ENCODE results near the gene DNAJC25. TPM values are rescaled to one million over a fixed set of nuclear protein-coding genes. Genes with fewer than 3 reads are reported as not detected.
"Not testable (repeated sequence)": the region's sequence is repeated elsewhere in the genome, so short reads cannot be mapped to it uniquely, and the experiment has no call there.

The DNAJC25 gene
- total RNA-seq, 1 donor from 2014 or later: 5.0 TPM

- DNase-seq (ENCODE audit: low spot score): peak; percentile 84
- intact Hi-C loops (cut with DNase I): loop anchor here (2.0 kb wide), 1 partner anchor 30 kb away; the partner anchor contains the start of gene DNAJC25
Observed at GRCh38 chr9:111661150-111661801, 30.1 kb downstream of the DNAJC25 start, which contains the start of gene GNG10. Gene GNG10, plus strand, starts transcription at chr9:111661605. Its CDS starts 30 bp downstream, at chr9:111661635.

GRCh38 chr9:111661802-111662521 is 30.8 kb downstream of the DNAJC25 start:
- intact Hi-C loops (cut with DNase I): loop anchor here (2.0 kb wide), 1 partner anchor 31 kb away; the partner anchor contains the start of gene DNAJC25
- peak; percentile 77 for DNase-seq (ENCODE audit: low spot score)

GRCh38 chr9:111662576-111663300 is 31.6 kb downstream of the DNAJC25 start:
- intact Hi-C loops (cut with DNase I): no loop called here
- no peak for DNase-seq (ENCODE audit: low spot score)

- DNase-seq (ENCODE audit: low spot score): no peak
- intact Hi-C loops (cut with DNase I): no loop called here
Observed at GRCh38 chr9:111663301-111663823, 32.2 kb downstream of the DNAJC25 start.

GRCh38 chr9:111668026-111668573 is 37.0 kb downstream of the DNAJC25 start:
- DNase-seq (ENCODE audit: low spot score): no peak
- intact Hi-C loops (cut with DNase I): no loop called here

- DNase-seq (ENCODE audit: low spot score); intact Hi-C loops (cut with DNase I): not testable (repeated sequence)
Observed at GRCh38 chr9:111668601-111669000, 37.5 kb downstream of the DNAJC25 start.

GRCh38 chr9:111674319-111674718 is 43.2 kb downstream of the DNAJC25 start:
- no peak for DNase-seq (ENCODE audit: low spot score)
- intact Hi-C loops (cut with DNase I): no loop called here

- intact Hi-C loops (cut with DNase I): no loop called here
- no peak for DNase-seq (ENCODE audit: low spot score)
Observed at GRCh38 chr9:111676116-111676515, 45.0 kb downstream of the DNAJC25 start.

- no peak for DNase-seq (ENCODE audit: low spot score)
- intact Hi-C loops (cut with DNase I): no loop called here
Observed at GRCh38 chr9:111678293-111678692, 47.2 kb downstream of the DNAJC25 start.

GRCh38 chr9:111679199-111679598 is 48.1 kb downstream of the DNAJC25 start:
- no peak for DNase-seq (ENCODE audit: low spot score)
- intact Hi-C loops (cut with DNase I): no loop called here

GRCh38 chr9:111683392-111683791 is 52.3 kb downstream of the DNAJC25 start:
- intact Hi-C loops (cut with DNase I): no loop called here
- no peak for DNase-seq (ENCODE audit: low spot score)

- intact Hi-C loops (cut with DNase I): no loop called here
- DNase-seq (ENCODE audit: low spot score): no peak
Observed at GRCh38 chr9:111691672-111692329, 60.7 kb downstream of the DNAJC25 start.

- no peak for DNase-seq (ENCODE audit: low spot score)
- intact Hi-C loops (cut with DNase I): no loop called here
Observed at GRCh38 chr9:111696796-111697195, 65.7 kb downstream of the DNAJC25 start.

- no peak for DNase-seq (ENCODE audit: low spot score)
- intact Hi-C loops (cut with DNase I): no loop called here
Observed at GRCh38 chr9:111700776-111701175, 69.6 kb downstream of the DNAJC25 start.

Other genes starting within 250 kb of the DNAJC25 start
- 81.5 TPM for gene ECPAS, start 147.0 kb upstream of the DNAJC25 start, total RNA-seq
- gene ZNF483, start 106.2 kb upstream of the DNAJC25 start, total RNA-seq: 7.4 TPM
- 42.0 TPM for gene PTGR1, start 31.7 kb upstream of the DNAJC25 start, total RNA-seq
- 36.4 TPM for gene GNG10, start 30.3 kb downstream of the DNAJC25 start, total RNA-seq
- not detected for gene SHOC1, start 163.6 kb downstream of the DNAJC25 start, total RNA-seq

Data from cardiac septum (tissue), 1 donor.